DMS153 treated with DMSO at 0.1 percent for 48 hours (cell line): ENCODE measurements around the gene RAB18.
"Not testable (repeated sequence)": the region's sequence is repeated elsewhere in the genome, so short reads cannot be mapped to it uniquely, and the experiment has no call there.

ENCODE experiments used
- DNase-seq: peaks from one replicate; lab custom pipeline; 2025; ENCODE audit not compliant: unreplicated experiment; lab: John Stamatoyannopoulos, UW

Gene RAB18

GRCh38 chr10:27504007-27504807 is at the start of gene RAB18:
Gene RAB18, plus strand, starts transcription at chr10:27504304. Its CDS starts 66 bp downstream, at chr10:27504370.
- peak; percentile 76 for DNase-seq

DNA sequence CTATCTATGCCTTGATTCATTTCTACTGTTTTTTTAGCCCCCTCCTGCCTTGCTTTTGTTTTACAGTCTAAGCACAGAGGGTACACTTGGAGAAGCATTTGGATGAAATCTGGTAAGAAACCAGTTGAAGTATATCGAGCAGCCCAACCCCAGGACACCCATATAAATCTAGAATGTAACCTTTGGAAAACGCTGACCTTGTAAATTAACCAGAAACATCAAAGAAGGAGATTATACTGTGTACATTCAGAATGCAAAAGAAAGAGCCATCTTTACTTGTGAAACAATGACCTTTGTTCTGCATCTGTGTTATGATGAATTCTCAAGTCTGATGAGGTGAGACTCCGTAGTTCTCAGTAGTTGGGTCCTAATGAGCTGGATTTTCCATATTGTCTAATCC is 49.3 kb upstream of the RAB18 start:
- DNase-seq, result no peak

DNA sequence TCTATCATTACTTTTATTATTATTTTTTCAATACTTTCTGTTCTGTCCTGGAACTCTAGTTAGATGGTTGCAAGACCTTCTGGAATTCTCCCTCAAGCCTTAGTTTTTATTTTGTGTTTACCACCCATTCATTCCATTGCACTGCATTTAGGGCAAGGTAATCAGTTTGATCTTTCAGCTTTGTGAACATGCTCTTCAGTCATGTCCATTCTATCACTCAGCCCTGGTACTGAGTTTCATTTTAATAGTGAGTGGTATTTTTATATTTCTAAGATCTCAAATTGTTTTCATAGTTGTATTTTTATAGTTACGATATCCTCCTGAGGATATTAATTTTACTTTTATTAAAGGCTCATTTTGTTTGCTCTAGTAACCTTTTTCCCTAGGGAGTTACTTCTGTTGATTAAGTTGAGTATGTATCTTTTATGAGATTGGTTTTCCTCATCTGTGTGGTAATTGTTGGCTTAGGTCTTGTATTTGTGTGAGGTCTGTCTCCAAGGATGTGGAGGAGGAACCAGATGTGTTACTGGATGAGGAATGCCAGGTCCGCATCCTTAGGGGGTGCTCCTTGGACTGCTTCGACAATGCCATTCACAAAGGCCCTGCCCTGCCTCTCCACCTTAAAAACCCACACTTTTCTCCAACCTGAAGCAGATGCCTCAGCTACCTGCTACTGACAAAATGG is 46.7 kb upstream of the RAB18 start:
- no peak for DNase-seq

GRCh38 chr10:27457966-27458365 is 46.1 kb upstream of the RAB18 start:
- no peak for DNase-seq

DNA sequence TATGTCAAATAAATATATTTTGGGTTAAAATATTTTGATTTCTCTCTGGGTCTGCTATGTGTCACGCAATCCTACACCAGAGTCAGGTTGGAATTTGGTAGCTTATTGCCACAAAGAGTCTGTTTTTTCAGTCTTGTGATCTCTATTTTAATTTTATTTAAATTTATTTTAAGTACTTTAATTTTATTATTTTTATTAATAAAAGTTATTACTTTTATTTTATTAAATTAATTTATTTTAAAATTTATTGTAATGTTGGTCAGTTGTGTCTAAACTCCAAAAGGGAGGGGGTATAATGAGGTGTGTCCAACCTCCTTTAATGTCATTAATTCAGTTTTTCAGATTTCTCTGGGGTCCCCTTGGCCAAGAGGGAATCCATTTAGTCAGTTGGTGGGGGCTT is 42.8 kb upstream of the RAB18 start:
- DNase-seq, result no peak

DNA sequence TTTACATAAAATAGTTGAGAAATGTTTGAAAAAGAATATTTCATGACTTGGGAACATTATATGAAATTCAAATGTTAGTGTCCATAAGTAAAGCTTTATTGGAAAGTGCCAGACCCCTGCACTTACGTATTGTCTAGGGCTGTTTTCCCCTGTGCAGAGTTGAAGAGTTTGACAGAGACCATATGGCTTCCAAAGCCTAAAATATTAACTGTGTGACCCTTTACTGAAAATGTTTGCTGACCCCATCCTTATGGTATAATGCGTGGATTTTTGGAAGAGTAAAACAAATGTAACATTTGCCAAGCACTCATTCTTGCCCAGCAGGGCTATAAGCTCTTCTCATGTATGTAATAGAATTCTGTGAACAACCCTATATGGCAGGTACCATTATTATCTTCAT is 40.1 kb upstream of the RAB18 start:
- DNase-seq, result no peak

DNA sequence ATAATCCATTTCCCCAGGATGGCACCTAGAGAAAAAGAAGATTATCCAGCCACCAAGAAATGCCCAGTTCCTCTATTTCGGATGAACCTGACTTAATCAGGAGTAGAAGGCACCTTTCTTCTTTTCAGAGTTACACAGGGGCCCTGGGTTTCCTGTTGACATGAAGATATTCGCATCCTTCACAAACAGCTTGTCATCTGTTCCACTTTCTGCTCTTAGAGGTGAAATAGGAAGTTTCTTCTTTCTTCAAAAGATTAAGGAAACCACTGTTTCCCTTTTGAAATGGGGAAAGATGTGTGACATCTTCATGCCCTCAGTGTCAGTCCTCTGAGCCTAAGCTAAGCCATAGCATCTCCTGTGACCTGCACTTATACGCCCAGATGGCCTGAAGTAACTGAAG is 39.1 kb upstream of the RAB18 start:
- DNase-seq, result no peak

GRCh38 chr10:27465596-27465995 is 38.5 kb upstream of the RAB18 start:
- DNase-seq, result not testable (repeated sequence)

DNA sequence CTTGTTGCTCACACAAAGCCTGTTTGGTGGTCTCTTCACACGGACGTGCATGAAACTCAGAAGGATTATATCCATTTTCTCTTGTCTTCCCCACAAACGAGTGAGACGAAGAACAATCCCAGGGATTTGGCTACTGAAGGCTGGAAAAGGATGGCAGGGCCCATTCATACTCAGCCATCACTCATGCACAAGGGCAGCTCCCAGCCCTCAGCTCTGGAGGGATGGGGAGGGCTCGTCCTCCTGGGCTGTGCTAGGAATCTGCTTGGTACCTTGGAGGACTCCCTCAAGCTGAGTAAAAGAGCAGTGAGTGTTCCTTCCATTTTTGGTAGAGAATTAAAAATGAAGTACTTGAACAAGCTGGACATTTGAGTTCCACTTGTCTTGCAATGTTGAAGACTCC is 33.2 kb upstream of the RAB18 start:
- DNase-seq, result no peak

GRCh38 chr10:27474741-27475140 is 29.4 kb upstream of the RAB18 start:
- DNase-seq, result no peak

DNA sequence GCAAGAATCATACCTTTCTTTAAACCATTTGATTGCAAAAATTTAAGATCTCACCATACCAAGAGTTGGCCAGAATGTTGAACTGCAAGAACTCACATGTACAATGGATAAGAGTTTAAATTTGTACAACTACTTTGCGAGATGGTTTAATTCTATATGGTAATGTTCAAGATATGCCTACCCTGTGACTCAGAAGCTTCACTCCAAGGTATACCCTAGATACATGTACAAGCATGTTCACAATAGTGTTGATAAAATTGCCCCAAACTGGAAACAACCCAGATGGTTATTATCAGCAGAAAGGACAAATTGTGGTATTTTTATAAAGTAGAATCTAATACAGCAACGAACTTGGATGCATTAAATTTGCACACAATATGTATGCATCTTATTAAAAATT is 25.1 kb upstream of the RAB18 start:
- DNase-seq, result no peak

GRCh38 chr10:27481486-27481885 is 22.6 kb upstream of the RAB18 start:
- DNase-seq, result no peak

- DNase-seq, result no peak
These were observed 20.8 kb upstream of the RAB18 start for GRCh38 chr10:27482984-27483956.

GRCh38 chr10:27485368-27485767 is 18.7 kb upstream of the RAB18 start:
- DNase-seq, result no peak

GRCh38 chr10:27485986-27486385 is 18.1 kb upstream of the RAB18 start:
- no peak for DNase-seq

DNA sequence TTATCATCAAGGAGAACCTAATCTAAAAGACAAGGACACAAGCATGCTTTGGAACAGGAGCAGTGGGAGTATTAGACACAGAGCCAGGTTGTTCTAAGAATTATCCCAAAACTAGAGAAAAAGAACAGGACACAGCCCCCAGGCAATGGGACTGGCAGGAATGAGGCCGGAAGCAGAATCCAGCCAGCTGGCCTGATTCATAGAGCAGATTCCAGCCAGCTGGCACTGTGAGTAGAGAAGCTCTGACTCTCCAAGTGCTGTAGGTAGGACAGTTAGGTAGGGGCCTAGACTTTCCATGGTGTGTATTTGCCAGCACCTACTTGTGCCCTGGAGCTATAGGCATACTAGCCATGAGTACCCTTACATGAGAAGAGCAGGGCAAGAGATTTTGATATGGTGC is 13.3 kb upstream of the RAB18 start:
- no peak for DNase-seq

- DNase-seq, result no peak
These were observed 9.8 kb upstream of the RAB18 start for GRCh38 chr10:27494116-27494805.

- no peak for DNase-seq
These were observed 8.0 kb upstream of the RAB18 start for GRCh38 chr10:27496137-27496536.

GRCh38 chr10:27500096-27500495 is 4.0 kb upstream of the RAB18 start:
- no peak for DNase-seq

DNA sequence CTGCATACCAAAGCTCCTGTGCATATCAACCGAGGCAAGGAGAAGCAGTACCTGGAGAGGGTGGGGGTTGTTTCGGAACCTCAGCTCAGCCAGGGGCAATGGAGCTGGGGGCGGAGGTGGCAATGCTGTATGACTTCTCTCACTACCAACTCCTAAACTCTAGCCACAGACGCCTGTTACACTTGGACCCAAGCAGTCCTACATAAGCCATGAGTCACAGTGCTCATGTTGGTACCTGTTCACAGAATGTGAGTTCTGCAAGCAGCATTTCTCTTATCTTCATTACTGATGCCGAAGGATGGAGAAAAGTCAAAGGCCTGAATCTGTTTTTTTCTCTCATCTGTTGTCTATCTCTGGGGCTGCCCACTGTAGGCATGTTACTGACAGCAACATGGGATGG is 3.2 kb upstream of the RAB18 start:
- no peak for DNase-seq

DNA sequence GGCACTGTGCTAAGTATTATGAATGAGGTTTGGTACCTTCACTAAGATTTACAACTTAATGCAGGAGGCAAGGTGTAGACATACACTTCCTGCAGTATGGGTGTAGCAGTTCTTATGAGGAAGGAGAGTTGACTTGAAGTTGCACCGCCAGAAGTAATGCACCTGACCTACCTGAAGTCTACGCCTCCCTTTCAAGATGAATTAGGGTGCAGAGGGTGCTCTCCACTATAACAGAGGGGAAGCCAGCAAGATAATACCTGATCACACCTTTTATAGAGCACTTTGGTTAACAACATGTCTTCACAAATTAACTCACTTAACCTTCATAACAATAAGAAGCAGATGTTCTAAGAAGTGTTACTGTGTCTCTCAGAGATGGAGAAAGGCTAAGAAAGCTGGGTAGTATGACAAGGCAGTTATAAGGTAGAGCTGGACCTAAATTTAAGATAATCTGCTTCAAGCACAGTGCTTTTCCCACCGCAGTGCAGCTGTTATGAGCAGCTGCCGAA is 552 bp upstream of the RAB18 start:
- no peak for DNase-seq
